ENCODE measurements around the gene FN1. TPM values are rescaled to one million over a fixed set of nuclear protein-coding genes. Genes with fewer than 3 reads are reported as not detected.

The FN1 gene
- total and polyA plus RNA-seq, 11 donors, result 100 to 1,418 (median 343) TPM

DNA sequence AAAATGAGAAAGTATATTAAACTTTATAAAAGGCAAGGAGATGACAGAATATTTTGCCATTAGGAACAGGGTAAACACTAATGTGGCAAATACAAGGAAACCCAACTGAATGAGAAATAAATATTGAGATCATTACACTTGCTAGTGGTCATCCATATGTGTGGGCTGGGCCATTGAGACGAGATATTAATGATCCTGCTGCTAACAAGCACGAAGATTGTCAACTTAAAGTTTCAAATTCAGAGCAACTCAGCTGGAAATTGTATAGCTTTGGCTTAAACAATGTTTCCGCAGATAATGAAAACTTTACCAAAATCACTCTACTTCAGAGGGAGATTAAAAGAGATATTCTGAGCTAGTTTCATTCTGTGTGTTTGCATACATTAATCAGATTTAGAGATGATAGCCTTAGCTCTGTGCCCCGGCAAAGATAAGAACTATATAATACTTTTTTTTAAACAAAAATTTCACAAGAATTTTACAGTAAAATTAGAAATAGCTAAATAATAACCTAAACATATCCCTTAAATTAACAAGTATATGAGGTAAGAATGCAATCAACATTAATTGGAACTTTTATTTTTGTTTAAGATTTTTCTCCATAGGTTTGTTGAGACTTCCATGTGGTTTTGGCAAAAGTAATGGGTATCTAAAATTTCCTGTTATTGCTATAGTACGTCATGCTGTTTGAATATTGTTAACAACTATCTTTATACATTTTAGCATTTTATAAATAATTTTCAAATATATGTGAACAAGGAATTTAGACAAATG is 40.0 kb downstream of the FN1 start:
- no peak overlapping the region for H3K4me3 ChIP-seq
- peaks cover 0 to 97% (median 65%) of the 10 kb centered on the region in 9 donors for H3K36me3 ChIP-seq
- peak overlapping the region in 1 of 12 donors; percentile 13 for H3K27ac ChIP-seq
- H3K9me3 ChIP-seq, result no peaks in the 10 kb centered on the region
- peaks cover 0 to 10% (median 1%) of the 10 kb centered on the region in 12 donors for H3K4me1 ChIP-seq
- intact Hi-C loops (cut with DNase I), result no loop called here
- ATAC-seq (no peak), DNase-seq (no peak)
- H3K27me3 ChIP-seq, result no peaks in the 10 kb centered on the region
- WGBS, 4 donors, result 71 to 80% (median 75%) methylated on average over 5 of the region's 5 CpGs
- TF ChIP-seq, protein P1, sequence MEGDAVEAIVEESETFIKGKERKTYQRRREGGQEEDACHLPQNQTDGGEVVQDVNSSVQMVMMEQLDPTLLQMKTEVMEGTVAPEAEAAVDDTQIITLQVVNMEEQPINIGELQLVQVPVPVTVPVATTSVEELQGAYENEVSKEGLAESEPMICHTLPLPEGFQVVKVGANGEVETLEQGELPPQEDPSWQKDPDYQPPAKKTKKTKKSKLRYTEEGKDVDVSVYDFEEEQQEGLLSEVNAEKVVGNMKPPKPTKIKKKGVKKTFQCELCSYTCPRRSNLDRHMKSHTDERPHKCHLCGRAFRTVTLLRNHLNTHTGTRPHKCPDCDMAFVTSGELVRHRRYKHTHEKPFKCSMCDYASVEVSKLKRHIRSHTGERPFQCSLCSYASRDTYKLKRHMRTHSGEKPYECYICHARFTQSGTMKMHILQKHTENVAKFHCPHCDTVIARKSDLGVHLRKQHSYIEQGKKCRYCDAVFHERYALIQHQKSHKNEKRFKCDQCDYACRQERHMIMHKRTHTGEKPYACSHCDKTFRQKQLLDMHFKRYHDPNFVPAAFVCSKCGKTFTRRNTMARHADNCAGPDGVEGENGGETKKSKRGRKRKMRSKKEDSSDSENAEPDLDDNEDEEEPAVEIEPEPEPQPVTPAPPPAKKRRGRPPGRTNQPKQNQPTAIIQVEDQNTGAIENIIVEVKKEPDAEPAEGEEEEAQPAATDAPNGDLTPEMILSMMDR (IDR thresholded peaks at IDR 0.05), result no peak
- TF ChIP-seq POLR2A (IDR thresholded peaks at IDR 0.05), result no peak

DNA sequence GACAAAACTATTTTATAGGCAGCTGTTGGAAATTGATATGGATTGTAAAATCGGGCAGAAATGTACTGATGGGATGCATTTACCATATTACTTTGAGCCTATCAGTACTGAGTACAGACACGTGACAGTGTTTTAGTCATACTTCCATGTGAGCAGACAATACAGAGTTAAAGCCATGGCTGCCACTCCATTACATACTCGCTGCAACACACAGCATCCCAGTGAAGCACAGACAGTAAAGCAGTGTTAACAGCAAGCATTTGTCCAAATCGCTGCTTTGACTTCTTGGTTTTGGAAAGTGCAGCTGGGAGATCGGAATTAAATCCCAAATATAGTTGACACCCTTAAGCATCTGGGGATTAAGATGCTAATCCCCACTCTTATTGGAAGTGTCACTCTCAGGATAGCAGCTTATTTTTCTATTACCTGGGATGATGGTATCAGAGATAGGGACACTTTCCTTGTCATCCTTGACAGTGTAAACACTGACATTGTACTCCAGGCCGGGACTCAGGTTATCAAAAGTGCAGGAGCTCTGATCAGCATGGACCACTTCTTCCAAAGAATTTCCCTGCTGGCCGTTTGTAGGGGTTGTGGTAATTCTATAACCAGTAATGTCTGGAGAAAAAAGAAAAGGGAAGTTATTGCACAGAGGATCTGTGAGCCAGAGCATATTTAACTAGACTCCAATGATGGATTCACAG is 41.6 kb downstream of the FN1 start:
- ATAC-seq, result no peak
- Histone ChIP-seq H3K27ac (no peak overlapping the region), H3K27me3 (no peaks in the 10 kb centered on the region), H3K4me3 (no peak overlapping the region), H3K4me1 (peaks cover 0 to 10% (median 1%) of the 10 kb centered on the region in 12 donors), H3K9me3 (no peaks in the 10 kb centered on the region), H3K36me3 (peaks cover 0 to 100% (median 74%) of the 10 kb centered on the region in 9 donors)
- TF ChIP-seq, protein P1 (IDR thresholded peaks at IDR 0.05), result no peak
- TF ChIP-seq POLR2A (IDR thresholded peaks at IDR 0.05), result no peak
- no peak for DNase-seq
- intact Hi-C loops (cut with DNase I), result no loop called here
- 71 to 83% (median 75%) methylated on average over 7 of the region's 7 CpGs for WGBS, 4 donors

DNA sequence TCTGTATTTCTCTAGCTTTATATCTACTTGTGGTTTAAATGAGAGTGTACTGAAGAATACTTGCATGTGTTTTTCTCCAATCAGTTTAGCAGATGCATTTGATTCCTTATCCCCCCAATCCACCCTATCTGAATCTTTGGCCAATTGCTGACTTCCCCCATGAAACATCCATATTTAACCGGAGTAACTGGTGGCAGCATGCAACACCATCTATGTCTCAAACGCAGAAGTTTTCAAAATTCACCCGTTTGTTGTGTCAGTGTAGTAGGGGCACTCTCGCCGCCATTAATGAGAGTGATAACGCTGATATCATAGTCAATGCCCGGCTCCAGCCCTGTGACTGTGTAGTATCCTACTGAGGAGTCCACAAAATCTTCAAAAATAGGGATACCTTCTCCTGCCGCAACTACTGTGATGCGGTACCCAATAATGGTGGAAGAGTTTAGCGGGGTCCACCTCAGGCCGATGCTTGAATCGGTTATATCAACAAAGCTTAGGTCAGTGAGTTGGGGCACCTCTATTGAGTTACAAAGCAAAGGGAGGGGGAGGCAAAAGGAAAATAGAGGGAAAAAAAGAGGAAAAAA is 43.1 kb downstream of the FN1 start:
- H3K4me3 ChIP-seq, result no peak overlapping the region
- no peaks in the 10 kb centered on the region for H3K27me3 ChIP-seq
- peaks cover 0 to 4% (median under 1%) of the 10 kb centered on the region in 12 donors for H3K4me1 ChIP-seq
- TF ChIP-seq POLR2A (IDR thresholded peaks at IDR 0.05), result no peak
- TF ChIP-seq, protein P1 (IDR thresholded peaks at IDR 0.05), result no peak
- intact Hi-C loops (cut with DNase I), result no loop called here
- 92 to 96% (median 94%) methylated on average over 12 of the region's 12 CpGs for WGBS, 4 donors
- ATAC-seq (no peak), DNase-seq (no peak)
- peaks cover 0 to 100% (median 72%) of the 10 kb centered on the region in 9 donors for H3K36me3 ChIP-seq
- H3K9me3 ChIP-seq, result no peaks in the 10 kb centered on the region
- no peak overlapping the region for H3K27ac ChIP-seq

DNA sequence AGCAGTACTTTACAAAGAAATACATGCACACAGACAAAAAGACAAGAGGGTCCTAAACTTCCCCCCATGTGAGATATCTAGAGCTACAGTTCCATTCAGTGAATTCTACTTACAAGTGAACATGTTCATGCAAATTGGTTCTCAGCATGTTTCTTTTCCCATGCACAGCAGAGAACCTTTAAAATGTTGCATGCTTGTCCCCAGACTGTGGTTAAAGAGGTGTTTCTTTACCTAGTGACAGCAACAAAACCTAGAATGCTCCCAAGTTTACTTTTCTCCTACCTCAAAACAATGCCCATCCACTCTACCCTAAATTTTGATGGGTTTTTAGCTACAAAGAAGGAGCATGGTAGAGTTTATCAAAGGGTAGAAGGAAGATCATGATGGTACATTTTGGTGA is 43.7 kb downstream of the FN1 start:
- ATAC-seq, result no peak
- no peak for DNase-seq
- intact Hi-C loops (cut with DNase I), result no loop called here

More for the DNA sequence above, 43.7 kb downstream of the FN1 start:
- Histone ChIP-seq H3K27me3 (no peaks in the 10 kb centered on the region), H3K27ac (no peak overlapping the region), H3K36me3 (peaks cover 0 to 100% (median 74%) of the 10 kb centered on the region in 9 donors), H3K9me3 (no peaks in the 10 kb centered on the region), H3K4me1 (peaks cover 0 to 3% (median 0%) of the 10 kb centered on the region in 12 donors), H3K4me3 (no peak overlapping the region)
- no peak for TF ChIP-seq POLR2A (IDR thresholded peaks at IDR 0.05)
- TF ChIP-seq, protein P1 (IDR thresholded peaks at IDR 0.05), result no peak
